ENCODE measurements around the gene IL18RAP. TPM values are rescaled to one million over a fixed set of nuclear protein-coding genes. Genes with fewer than 3 reads are reported as not detected.

IL18RAP gene
- total RNA-seq, 1 experiment from 2014 or later, result not detected

- Histone ChIP-seq H3K4me2 (ENCODE audit: insufficient read depth, insufficient read length, low read length) (no peak overlapping the region), H3T11ph (ENCODE audit: low read length) (no peak overlapping the region), H3K79me1 (ENCODE audit: insufficient read depth, low read depth, low read length, poor library complexity, severe bottlenecking) (no peaks in the 10 kb centered on the region), H3K4ac (ENCODE audit: low read depth, low read length) (no peak overlapping the region), H3K18ac (ENCODE audit: insufficient read length, low read depth, low read length) (no peak overlapping the region), H2BK120ac (ENCODE audit: low read depth, low read length, poor library complexity, severe bottlenecking) (no peak overlapping the region), H3K9me3 (ENCODE audit: control insufficient read depth, low read depth, low read length) (no peaks in the 10 kb centered on the region), H3K56ac (ENCODE audit: insufficient read length, low read depth, low read length) (no peak overlapping the region), H2BK12ac (ENCODE audit: insufficient read length, low read depth, low read length) (no peak overlapping the region), H3K79me2 (ENCODE audit: insufficient read depth, low read length) (no peaks in the 10 kb centered on the region), H4K20me1 (ENCODE audit: control insufficient read depth, insufficient read depth, insufficient read length) (no peaks in the 10 kb centered on the region), H4K91ac (ENCODE audit: insufficient read length, low read depth, low read length) (no peak overlapping the region), H3K4me1 (ENCODE audit: insufficient read depth, low read length) (no peaks in the 10 kb centered on the region), H4K8ac (replicated peaks; ENCODE audit: insufficient read length, low read depth, low read length) (no peak overlapping the region), H4K5ac (ENCODE audit: insufficient read length, low read depth, low read length) (no peak overlapping the region), H3K23me2 (ENCODE audit: insufficient read length, low read depth, low read length, poor library complexity, severe bottlenecking) (no peaks in the 10 kb centered on the region), H2BK15ac (ENCODE audit: low read depth, low read length) (no peak overlapping the region), H3K23ac (ENCODE audit: insufficient read length, low read depth, low read length) (no peak overlapping the region), H3K27ac (ENCODE audit: insufficient read length, low read depth, low read length) (no peak overlapping the region), H2BK5ac (ENCODE audit: insufficient read length, low read length) (no peak overlapping the region), H2AK5ac (ENCODE audit: insufficient read length, low read length) (no peak overlapping the region), H2AFZ (ENCODE audit: low read length) (no peak overlapping the region), H2BK20ac (ENCODE audit: low read depth, low read length, poor library complexity, severe bottlenecking) (no peak overlapping the region), H3K9ac (ENCODE audit: extremely low read depth, insufficient read length, low read length) (no peak overlapping the region), H3K27me3 (ENCODE audit: insufficient read depth, low read length) (no peaks in the 10 kb centered on the region), H3K14ac (ENCODE audit: insufficient read depth, low read length) (no peak overlapping the region; the same call in 1 of the 2 replicates)
- no peaks in the 10 kb centered on the region for H3K36me3 Mint-ChIP-seq (ENCODE audit: insufficient read depth in 1 of 3, low read depth in 3 of 3)
- peaks cover 4% of the 10 kb centered on the region; the same call in 1 of the 2 replicates for H3K27me3 Mint-ChIP-seq (ENCODE audit: low read depth)
- no peak overlapping the region for H3K27ac Mint-ChIP-seq
- no peak for DNase-seq
- no peak overlapping the region for H3K4me3 Mint-ChIP-seq
- H3K4me1 Mint-ChIP-seq, result no peaks in the 10 kb centered on the region
- WGBS (ENCODE audit: extremely low coverage, insufficient read length, low lambda C conversion rate), result no CpG with 5 or more reads among the region's 2 CpGs
- H3K9me3 Mint-ChIP-seq, result no peaks in the 10 kb centered on the region
- TF ChIP-seq CTCF (conservative IDR thresholded peaks at IDR 0.05), result no peak
These were observed 9.4 kb downstream of the IL18RAP start for GRCh38 chr2:102432386-102432785.
